Endothelial cell of umbilical vein (primary cell): ENCODE results near the gene NLRC3. TPM values are rescaled to one million over a fixed set of nuclear protein-coding genes. Genes with fewer than 3 reads are reported as not detected.

Source experiments
- BruUV-seq: library from RNA; stranded (reverse); fragments of 400-500 nt; replicated peaks from 2 replicates; lab custom pipeline; 2021; lab: Mats Ljungman, UMichigan
- CTCF ChIA-PET: fragments of 300-600, 350-600 bp; sonication (Branson Sonifier 250); formaldehyde crosslinking; loops from one replicate; lab custom pipeline; 2021; ENCODE audit warnings: antibody characterized with exemption, inconsistent platforms; lab: Charles Lee
- POLR2A ChIA-PET: fragments of 300-600, 350-600 bp; sonication (Branson Sonifier 250); formaldehyde crosslinking; loops from one replicate; lab custom pipeline; 2021; ENCODE audit warnings: antibody characterized with exemption, inconsistent platforms; lab: Charles Lee
- DNase-seq: peaks from one replicate; pipeline ENCODE4 v3.0.0-alpha.2; 2011; ENCODE audit warnings: low read depth, low spot score
- FAIRE-seq: peaks from 2 replicates; lab custom pipeline; 2011; peaks lifted over from hg19 to GRCh38; lab: Jason Lieb, UNC
- H2AFZ ChIP-seq: 2 replicates; pipeline ENCODE4 v1.6.0; 2012; ENCODE audit warnings: low read depth, low read length, control low read depth, inconsistent platforms
- H3K27ac ChIP-seq: 2 replicates; pipeline ENCODE4 v1.5.1; 2011; ENCODE audit warnings: low read depth, mild to moderate bottlenecking, control low read depth, low read length, moderate library complexity; ENCODE audit not compliant: insufficient read depth
- H3K27me3 ChIP-seq, 2 experiments: 2 replicates each; pipeline versions ENCODE4 v1.6.0 to v1.6.1; 2011; ENCODE audit warnings: low read length in 2 of 2, mixed read lengths in 1 of 2; ENCODE audit not compliant: control insufficient read depth in 2 of 2, insufficient read depth in 2 of 2
- H3K36me3 ChIP-seq, 2 experiments: 2 replicates in 1 of 2; 3 replicates in 1 of 2; pipeline ENCODE4 v1.5.1; 2011; ENCODE audit warnings: low read length in 2 of 2, mild to moderate bottlenecking in 1 of 2, moderate library complexity in 1 of 2; ENCODE audit not compliant: control insufficient read depth in 2 of 2, insufficient read depth in 2 of 2; ENCODE audit errors: extremely low read depth in 1 of 2
- H3K4me1 ChIP-seq: 3 replicates; pipeline ENCODE4 v1.5.1; 2011; ENCODE audit warnings: mild to moderate bottlenecking, low read length; ENCODE audit not compliant: control insufficient read depth, insufficient read depth; ENCODE audit errors: extremely low read depth
- H3K4me2 ChIP-seq: 2 replicates; pipeline ENCODE4 v1.6.1; 2011; ENCODE audit warnings: low read length, control low read depth, mixed read lengths; ENCODE audit not compliant: insufficient read depth
- H3K4me3 ChIP-seq, 3 experiments: fragments of 200-600 bp in 1 of 3; sonication (generic), shearing (Covaris generic) in 1 of 3; replicated peaks in 1 of 3; 2 replicates each; pipeline ENCODE4 v1.5.1; 2011 to 2016; ENCODE audit warnings: control low read depth in 3 of 3, low read length in 3 of 3, mild to moderate bottlenecking in 2 of 3, inconsistent platforms in 1 of 3, low read depth in 1 of 3, moderate library complexity in 1 of 3; ENCODE audit not compliant: insufficient read depth in 1 of 3
- H3K79me2 ChIP-seq: 2 replicates; pipeline ENCODE4 v1.6.0; 2012; ENCODE audit warnings: low read length, inconsistent platforms; ENCODE audit not compliant: control insufficient read depth, insufficient read depth
- H3K9ac ChIP-seq: replicated peaks from 2 replicates; pipeline ENCODE3; 2011; ENCODE audit warnings: low read length, control low read depth; ENCODE audit not compliant: insufficient read depth; ENCODE audit errors: extremely low read depth
- H3K9me1 ChIP-seq: replicated peaks from 3 replicates; pipeline ENCODE4 v1.6.0; 2011; ENCODE audit warnings: mild to moderate bottlenecking, low read length; ENCODE audit not compliant: control insufficient read depth, insufficient read depth; ENCODE audit errors: extremely low read depth
- H3K9me3 ChIP-seq: replicated peaks from 2 replicates; pipeline ENCODE4 v1.5.1; 2012; ENCODE audit warnings: low read length, inconsistent platforms; ENCODE audit not compliant: control insufficient read depth, insufficient read depth
- H4K20me1 ChIP-seq: replicated peaks from 2 replicates; pipeline ENCODE3; 2011; ENCODE audit warnings: mild to moderate bottlenecking, low read length; ENCODE audit not compliant: control insufficient read depth, insufficient read depth; ENCODE audit errors: extremely low read depth
- EZH2 ChIP-seq: IDR thresholded peaks from 2 replicates; pipeline ENCODE4 v1.6.1; 2012; ENCODE audit warnings: borderline replicate concordance, low read depth, mild to moderate bottlenecking, moderate library complexity, low read length, inconsistent platforms; ENCODE audit not compliant: severe bottlenecking
- FOS ChIP-seq: IDR thresholded peaks from 2 replicates; pipeline ENCODE4 v1.6.1; 2011; ENCODE audit warnings: mild to moderate bottlenecking, low read length, moderate library complexity, borderline replicate concordance; ENCODE audit not compliant: insufficient read depth
- GATA2 ChIP-seq: IDR thresholded peaks from 2 replicates; pipeline ENCODE4 v1.7.0; 2011; ENCODE audit warnings: low read depth, mild to moderate bottlenecking, moderate library complexity, mixed read lengths, low read length; ENCODE audit not compliant: insufficient read length, insufficient read depth
- JUN ChIP-seq: IDR thresholded peaks from 2 replicates; pipeline ENCODE4 v1.6.1; 2011; ENCODE audit warnings: borderline replicate concordance, low read depth; ENCODE audit not compliant: insufficient read length, insufficient read depth
- MYC ChIP-seq: IDR thresholded peaks from one replicate; pipeline ENCODE4 v1.6.1; 2011; ENCODE audit warnings: mild to moderate bottlenecking, low read depth, low read length
- POLR2A ChIP-seq: IDR thresholded peaks from 2 replicates; pipeline ENCODE4 v1.6.1; 2012; ENCODE audit warnings: low read depth, mild to moderate bottlenecking, control low read depth, low read length
- POLR2AphosphoS5 ChIP-seq: IDR thresholded peaks from 2 replicates; pipeline ENCODE4 v1.6.1; 2012; ENCODE audit warnings: low read depth, mild to moderate bottlenecking, control low read depth, low read length, moderate library complexity; ENCODE audit not compliant: insufficient read depth
- dilution Hi-C: fragments of 300-500 bp; cut with MboI; formaldehyde crosslinking; loops from one replicate; pipeline ENCODE4 v1.15.0; 2019; ENCODE audit warnings: low sequenced_read_pairs; ENCODE audit not compliant: extremely low pct_ligation_motif_present
- intact Hi-C: fragments of 100-400 bp; cut with micrococcal nuclease; formaldehyde crosslinking; loops from one replicate; pipeline ENCODE4 v1.10.0; 2022
- polyA plus RNA-seq, 4 experiments: library from polyadenylated mRNA; depleted of rRNA in 3 of 4; stranded (reverse) in 3 of 4; unstranded in 1 of 4; fragments of >200 nt; gene quantifications; 2 replicates each; pipeline versions ENCODE4 v1.2.1 to v1.2.3, GENCODE V29; 2011 to 2012; ENCODE audit warnings: missing spikeins in 1 of 4
- total RNA-seq: library from RNA; stranded (reverse); gene quantifications from 2 replicates; pipeline ENCODE4 v1.2.3, GENCODE V29; 2021
- TF ChIP-seq, protein P1 (sequence below): IDR thresholded peaks from 2 replicates; pipeline ENCODE4 v1.6.1; 2011; ENCODE audit not compliant: insufficient read depth, insufficient read length
- TF ChIP-seq, protein P2 (sequence below), 2 donors: IDR thresholded peaks; 1 replicate in 1 of 2; 2 replicates in 1 of 2; pipeline ENCODE4 v1.5.1; 2011; ENCODE audit warnings: low read length in 2 of 2, mild to moderate bottlenecking in 2 of 2, moderate library complexity in 2 of 2, control low read depth in 1 of 2, inconsistent platforms in 1 of 2, low read depth in 1 of 2; ENCODE audit not compliant: insufficient read depth in 1 of 2; ENCODE audit errors: extremely low read depth in 1 of 2

NLRC3 gene
- total and polyA plus RNA-seq, 2 donors (not counting 3 experiments of a cell fraction or from before 2014, with no cell fraction given): 0.84 to 3.4 TPM

DNA sequence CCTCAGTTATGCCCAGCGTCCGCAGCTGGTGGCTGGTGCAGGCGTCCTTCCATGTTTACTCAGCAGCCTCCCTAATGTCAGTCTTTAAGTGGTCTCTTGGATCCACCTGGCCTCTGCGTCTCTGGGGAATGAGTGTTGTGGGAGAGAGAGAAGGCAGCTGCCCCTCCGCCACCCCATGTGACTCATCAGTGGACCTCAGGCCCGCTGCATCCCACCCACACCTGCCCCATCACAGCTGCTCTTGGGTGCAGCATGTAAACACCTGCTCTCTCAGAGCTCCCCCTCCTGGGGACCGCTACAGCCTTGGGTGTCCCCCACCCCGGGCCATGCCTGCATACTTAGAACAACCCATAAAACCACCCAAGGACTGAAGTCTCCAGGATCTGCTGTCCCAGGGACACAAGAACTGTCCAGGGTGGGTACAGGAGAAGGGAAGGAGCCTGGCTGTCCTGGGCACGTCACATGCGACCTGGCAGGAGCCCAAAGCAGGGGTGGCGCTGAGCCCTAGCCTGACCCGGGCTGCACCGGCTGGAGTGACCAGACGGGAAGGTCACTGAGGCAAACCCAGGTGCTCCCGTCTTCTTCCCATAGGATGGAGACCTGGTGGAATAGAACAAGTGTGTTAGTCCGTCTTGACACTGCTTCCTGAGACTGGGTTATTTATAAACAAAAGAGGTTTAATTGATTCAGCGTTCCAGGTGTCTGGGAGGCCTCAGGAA lies 86.1 kb downstream of the NLRC3 start:
- no peaks in the 10 kb centered on the region for H3K4me1 ChIP-seq
- no peak overlapping the region for H3K4me2 ChIP-seq
- TF ChIP-seq JUN (no peak), MYC (no peak), GATA2 (no peak), POLR2AphosphoS5 (no peak), FOS (no peak), EZH2 (no peak), POLR2A (no peak)
- TF ChIP-seq, protein P1, sequence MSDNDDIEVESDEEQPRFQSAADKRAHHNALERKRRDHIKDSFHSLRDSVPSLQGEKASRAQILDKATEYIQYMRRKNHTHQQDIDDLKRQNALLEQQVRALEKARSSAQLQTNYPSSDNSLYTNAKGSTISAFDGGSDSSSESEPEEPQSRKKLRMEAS: no peak
- TF ChIP-seq, protein P2, sequence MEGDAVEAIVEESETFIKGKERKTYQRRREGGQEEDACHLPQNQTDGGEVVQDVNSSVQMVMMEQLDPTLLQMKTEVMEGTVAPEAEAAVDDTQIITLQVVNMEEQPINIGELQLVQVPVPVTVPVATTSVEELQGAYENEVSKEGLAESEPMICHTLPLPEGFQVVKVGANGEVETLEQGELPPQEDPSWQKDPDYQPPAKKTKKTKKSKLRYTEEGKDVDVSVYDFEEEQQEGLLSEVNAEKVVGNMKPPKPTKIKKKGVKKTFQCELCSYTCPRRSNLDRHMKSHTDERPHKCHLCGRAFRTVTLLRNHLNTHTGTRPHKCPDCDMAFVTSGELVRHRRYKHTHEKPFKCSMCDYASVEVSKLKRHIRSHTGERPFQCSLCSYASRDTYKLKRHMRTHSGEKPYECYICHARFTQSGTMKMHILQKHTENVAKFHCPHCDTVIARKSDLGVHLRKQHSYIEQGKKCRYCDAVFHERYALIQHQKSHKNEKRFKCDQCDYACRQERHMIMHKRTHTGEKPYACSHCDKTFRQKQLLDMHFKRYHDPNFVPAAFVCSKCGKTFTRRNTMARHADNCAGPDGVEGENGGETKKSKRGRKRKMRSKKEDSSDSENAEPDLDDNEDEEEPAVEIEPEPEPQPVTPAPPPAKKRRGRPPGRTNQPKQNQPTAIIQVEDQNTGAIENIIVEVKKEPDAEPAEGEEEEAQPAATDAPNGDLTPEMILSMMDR (IDR thresholded peaks at IDR 0.05; ENCODE audit: extremely low read depth in 1 of 2, insufficient read depth in 1 of 2, low read depth in 1 of 2, low read length in 2 of 2): no peak
- no peaks in the 10 kb centered on the region for H3K9me1 ChIP-seq
- dilution Hi-C loops (no loop called here), intact Hi-C loops (no loop called here)
- FAIRE-seq (no peak), DNase-seq (peak; percentile 10)
- H3K27me3 ChIP-seq: no peaks in the 10 kb centered on the region
- POLR2A ChIA-PET: interaction anchor here (0.6 kb wide), 1 partner anchor 215 kb away, joined by 5 read pairs; no protein-coding TSS in a partner anchor
- no peak overlapping the region for H2AFZ ChIP-seq
- no peak overlapping the region for H3K27ac ChIP-seq
- H3K4me3 ChIP-seq: no peak overlapping the region
- CTCF ChIA-PET: no interaction called here
- peaks cover 0 to 6% of the 10 kb centered on the region in 2 experiments for H3K36me3 ChIP-seq
- no peaks in the 10 kb centered on the region for H4K20me1 ChIP-seq
- H3K9ac ChIP-seq: no peak overlapping the region
- no TSS peak for BruUV-seq
- no peaks in the 10 kb centered on the region for H3K9me3 ChIP-seq
- no peaks in the 10 kb centered on the region for H3K79me2 ChIP-seq

Other genes starting within 250 kb of the NLRC3 start
- not detected in 2 replicates for gene OR2C1, start 221.5 kb downstream of the NLRC3 start, total RNA-seq
- not detected in 2 replicates for gene OR2C1, start 221.5 kb downstream of the NLRC3 start, polyA plus RNA-seq
- gene ZSCAN32, start 176.4 kb downstream of the NLRC3 start, total RNA-seq: 10.9 and 13.1 TPM in 2 replicates
- gene ZSCAN32, start 176.4 kb downstream of the NLRC3 start, polyA plus RNA-seq: 8.0 and 9.2 TPM in 2 replicates
- 7.4 and 9.1 TPM in 2 replicates for gene ZNF174, start 176.2 kb downstream of the NLRC3 start, total RNA-seq
- 7.1 and 7.5 TPM in 2 replicates for gene ZNF174, start 176.2 kb downstream of the NLRC3 start, polyA plus RNA-seq
- 1.4 and 1.9 TPM in 2 replicates for gene ZNF597, start 133.9 kb downstream of the NLRC3 start, total RNA-seq
- 0.72 and 0.75 TPM in 2 replicates for gene ZNF597, start 133.9 kb downstream of the NLRC3 start, polyA plus RNA-seq
- gene NAA60, start 133.7 kb downstream of the NLRC3 start, total RNA-seq: 42.9 and 45.7 TPM in 2 replicates
- 22.1 and 24.0 TPM in 2 replicates for gene NAA60, start 133.7 kb downstream of the NLRC3 start, polyA plus RNA-seq
- not detected in 2 replicates for gene C16orf90, start 81.9 kb downstream of the NLRC3 start, total RNA-seq
- gene C16orf90, start 81.9 kb downstream of the NLRC3 start, polyA plus RNA-seq: not detected in 2 replicates
- 16.5 and 17.2 TPM in 2 replicates for gene CLUAP1, start 76.4 kb downstream of the NLRC3 start, total RNA-seq
- gene CLUAP1, start 76.4 kb downstream of the NLRC3 start, polyA plus RNA-seq: 3.5 and 5.8 TPM in 2 replicates
- gene SLX4, start 34.2 kb upstream of the NLRC3 start, total RNA-seq: 8.9 and 9.3 TPM in 2 replicates
- gene SLX4, start 34.2 kb upstream of the NLRC3 start, polyA plus RNA-seq: 2.8 and 2.9 TPM in 2 replicates
- 12.2 and 13.5 TPM in 2 replicates for gene DNASE1, start 77.3 kb upstream of the NLRC3 start, total RNA-seq
- 11.1 and 16.2 TPM in 2 replicates for gene DNASE1, start 77.3 kb upstream of the NLRC3 start, polyA plus RNA-seq
- 102 and 109 TPM in 2 replicates for gene TRAP1, start 140.1 kb upstream of the NLRC3 start, total RNA-seq
- 95.6 and 117 TPM in 2 replicates for gene TRAP1, start 140.1 kb upstream of the NLRC3 start, polyA plus RNA-seq